AG04450 (cell line): ENCODE data around the gene KCTD5. TPM values are rescaled to one million over a fixed set of nuclear protein-coding genes. Genes with fewer than 3 reads are reported as not detected.

Experiments used
- CTCF ChIA-PET: fragments of 300-600, 350-600 bp; formaldehyde crosslinking; extraction: SDS; loops from one replicate; lab custom pipeline; 2022; ENCODE audit warnings: antibody characterized with exemption, inconsistent platforms; lab: Charles Lee
- POLR2A ChIA-PET: fragments of 350-600 bp; formaldehyde crosslinking; extraction: SDS; loops from one replicate; lab custom pipeline; 2021; ENCODE audit warnings: antibody characterized with exemption, inconsistent platforms; lab: Yijun Ruan, JAX
- DNase-seq: peaks from one replicate; pipeline ENCODE4 v3.0.0-alpha.2; 2011; ENCODE audit warnings: low read depth, low spot score
- H3K27ac ChIP-seq: one replicate; pipeline ENCODE4 v1.5.1; 2012; ENCODE audit warnings: low read depth, low read length, control low read depth
- H3K27me3 ChIP-seq: one replicate; pipeline ENCODE4 v1.6.0; 2012; ENCODE audit warnings: low read length; ENCODE audit not compliant: control insufficient read depth, insufficient read depth
- H3K4me3 ChIP-seq: 2 replicates; pipeline ENCODE4 v1.5.1; 2011; ENCODE audit warnings: mild to moderate bottlenecking, low read depth, low read length, control low read depth
- H3K9me3 ChIP-seq: 2 replicates; pipeline ENCODE4 v1.5.1; 2012; ENCODE audit warnings: low read length; ENCODE audit not compliant: control insufficient read depth, insufficient read depth
- CTCF ChIP-seq: IDR thresholded peaks from 2 replicates; pipeline ENCODE4 v1.5.1; 2011; ENCODE audit warnings: low read depth, low read length, control low read depth, inconsistent platforms
- polyA plus RNA-seq: library from polyadenylated mRNA; depleted of rRNA; stranded (reverse); fragments of >200 nt; gene quantifications from 2 replicates; pipeline ENCODE4 v1.2.3, GENCODE V29; 2011

KCTD5 gene
- polyA plus RNA-seq, 1 experiment = 27.8 TPM

DNA sequence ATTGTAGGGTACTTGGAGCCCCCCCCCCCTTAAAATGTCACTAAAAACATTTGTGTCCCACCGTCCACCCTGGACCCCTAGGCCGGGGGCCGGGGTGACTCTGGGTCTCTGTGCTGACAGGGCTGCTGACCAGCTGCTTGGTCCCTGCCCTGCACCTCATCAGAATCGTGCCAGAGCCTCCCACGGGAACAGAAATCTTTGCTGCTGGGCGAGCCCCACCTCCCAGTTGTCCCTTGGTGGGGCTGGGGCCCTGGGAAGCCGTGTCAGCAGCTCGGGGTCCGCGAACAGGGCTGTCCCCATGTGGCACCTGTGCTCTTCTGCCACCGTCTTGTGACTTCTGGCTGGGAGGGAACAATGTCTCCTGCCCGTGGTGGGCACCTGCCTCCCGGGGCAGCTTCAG, 18.5 kb downstream of the KCTD5 start:
- no peak overlapping the region for H3K27ac ChIP-seq
- no peaks in the 10 kb centered on the region for H3K27me3 ChIP-seq
- TF ChIP-seq CTCF = no peak
- H3K9me3 ChIP-seq = no peaks in the 10 kb centered on the region
- CTCF ChIA-PET = no interaction called here
- POLR2A ChIA-PET = no interaction called here
- no peak for DNase-seq
- H3K4me3 ChIP-seq = no peak overlapping the region

- H3K9me3 ChIP-seq = no peaks in the 10 kb centered on the region
These were observed 18.9 kb downstream of the KCTD5 start for GRCh38 chr16:2701272-2701671.

GRCh38 chr16:2701713-2702437, 19.6 kb downstream of the KCTD5 start:
- ChIA-PET CTCF (no interaction called here), POLR2A (no interaction called here)
- no peak for TF ChIP-seq CTCF
- no peak for DNase-seq
- no peak overlapping the region for H3K4me3 ChIP-seq
- no peak overlapping the region for H3K27ac ChIP-seq
- no peaks in the 10 kb centered on the region; the same call in 1 of the 2 replicates for H3K9me3 ChIP-seq
- H3K27me3 ChIP-seq = no peaks in the 10 kb centered on the region

More at GRCh38 chr16:2701272-2701671, 18.9 kb downstream of the KCTD5 start:
- no peaks in the 10 kb centered on the region for H3K27me3 ChIP-seq
- TF ChIP-seq CTCF = no peak
- no peak overlapping the region for H3K27ac ChIP-seq
- POLR2A ChIA-PET = no interaction called here
- DNase-seq = no peak
- H3K4me3 ChIP-seq = no peak overlapping the region
- CTCF ChIA-PET = no interaction called here

- TF ChIP-seq CTCF = no peak
- CTCF ChIA-PET = no interaction called here
- no peak for DNase-seq
- H3K27me3 ChIP-seq = no peaks in the 10 kb centered on the region
- POLR2A ChIA-PET = no interaction called here
- H3K27ac ChIP-seq = no peak overlapping the region
- H3K9me3 ChIP-seq = no peaks in the 10 kb centered on the region; the same call in 1 of the 2 replicates
- H3K4me3 ChIP-seq = no peak overlapping the region
These were observed 20.1 kb downstream of the KCTD5 start for GRCh38 chr16:2702438-2702825.

GRCh38 chr16:2702871-2703745, 20.8 kb downstream of the KCTD5 start:
- no peaks in the 10 kb centered on the region; the same call in 1 of the 2 replicates for H3K9me3 ChIP-seq
- no peak for DNase-seq
- ChIA-PET CTCF (no interaction called here), POLR2A (no interaction called here)
- TF ChIP-seq CTCF = no peak
- no peak overlapping the region for H3K4me3 ChIP-seq
- no peaks in the 10 kb centered on the region for H3K27me3 ChIP-seq
- no peak overlapping the region for H3K27ac ChIP-seq
